Adrenal gland (tissue), 5 donors: ENCODE results near the gene PTH1R.

Experiments used
- POLR2A ChIP-seq, 2 donors: fragments of 450-650 bp; IDR thresholded peaks; one replicate each; pipeline ENCODE4 v1.6.1; 2017; ENCODE audit warnings: antibody characterized with exemption in 2 of 2, mild to moderate bottlenecking in 2 of 2, moderate library complexity in 1 of 2
- TF ChIP-seq, protein P1 (sequence below), 6 experiments: fragments of 450-650 bp in 4 of 6; fragments of 200-600 bp in 2 of 6; sonication (generic) in 1 of 6; IDR thresholded peaks; 1 replicate in 5 of 6; 2 replicates in 1 of 6; pipeline versions ENCODE4 v1.5.1 to v1.8.0; 2016 to 2021; ENCODE audit warnings: antibody characterized with exemption in 6 of 6, mild to moderate bottlenecking in 2 of 6, moderate library complexity in 1 of 6
- donor health status: DM: no; HTN: no; CAD: no.

DNA sequence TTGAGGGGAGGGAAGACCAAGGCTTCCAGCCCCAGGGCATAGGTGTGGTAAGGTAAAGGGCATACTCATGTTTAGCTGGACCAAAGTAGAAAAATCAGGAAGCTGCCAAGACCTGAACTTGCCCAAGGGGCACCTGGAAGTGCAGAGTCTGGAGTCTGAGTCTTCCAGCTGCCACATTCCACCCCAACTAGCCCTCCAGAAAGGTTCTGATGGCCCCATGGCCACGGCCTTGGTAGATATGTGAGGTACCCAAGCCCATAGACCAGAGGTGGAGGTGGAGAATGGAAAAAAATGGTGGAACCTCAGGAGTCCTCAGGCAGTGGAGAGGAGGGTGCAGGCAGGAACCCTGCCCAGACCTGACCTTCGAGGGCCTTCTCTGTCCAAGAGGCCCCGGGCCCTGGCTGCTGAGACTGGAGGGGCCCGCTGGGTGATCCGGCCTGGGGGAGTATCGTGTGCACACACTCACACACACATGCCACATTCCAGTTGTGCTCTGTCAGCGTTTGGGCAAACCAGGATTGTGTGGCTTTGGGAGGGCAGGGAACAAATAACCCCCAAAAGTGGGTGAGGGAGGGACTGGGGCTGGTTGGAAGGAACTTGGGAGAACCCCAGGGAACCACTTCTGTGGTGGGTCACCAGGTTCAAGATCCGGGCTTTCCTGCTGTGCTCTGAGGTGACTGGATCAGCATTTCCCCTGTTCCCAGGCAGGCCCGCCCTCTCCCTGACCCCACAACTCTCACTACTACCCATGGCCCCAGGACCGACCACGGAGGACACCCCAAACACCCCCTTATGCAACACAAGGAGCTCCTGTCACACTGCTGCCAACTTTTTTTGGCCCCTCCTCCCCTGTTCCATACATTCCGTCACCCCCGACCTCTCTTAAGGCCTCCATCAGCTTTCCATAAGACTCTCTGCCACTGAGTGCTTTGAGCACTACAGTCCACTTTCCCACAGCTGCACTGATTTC lies 25.9 kb upstream of the PTH1R start:
- TF ChIP-seq, protein P1, sequence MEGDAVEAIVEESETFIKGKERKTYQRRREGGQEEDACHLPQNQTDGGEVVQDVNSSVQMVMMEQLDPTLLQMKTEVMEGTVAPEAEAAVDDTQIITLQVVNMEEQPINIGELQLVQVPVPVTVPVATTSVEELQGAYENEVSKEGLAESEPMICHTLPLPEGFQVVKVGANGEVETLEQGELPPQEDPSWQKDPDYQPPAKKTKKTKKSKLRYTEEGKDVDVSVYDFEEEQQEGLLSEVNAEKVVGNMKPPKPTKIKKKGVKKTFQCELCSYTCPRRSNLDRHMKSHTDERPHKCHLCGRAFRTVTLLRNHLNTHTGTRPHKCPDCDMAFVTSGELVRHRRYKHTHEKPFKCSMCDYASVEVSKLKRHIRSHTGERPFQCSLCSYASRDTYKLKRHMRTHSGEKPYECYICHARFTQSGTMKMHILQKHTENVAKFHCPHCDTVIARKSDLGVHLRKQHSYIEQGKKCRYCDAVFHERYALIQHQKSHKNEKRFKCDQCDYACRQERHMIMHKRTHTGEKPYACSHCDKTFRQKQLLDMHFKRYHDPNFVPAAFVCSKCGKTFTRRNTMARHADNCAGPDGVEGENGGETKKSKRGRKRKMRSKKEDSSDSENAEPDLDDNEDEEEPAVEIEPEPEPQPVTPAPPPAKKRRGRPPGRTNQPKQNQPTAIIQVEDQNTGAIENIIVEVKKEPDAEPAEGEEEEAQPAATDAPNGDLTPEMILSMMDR (IDR thresholded peaks at IDR 0.05), result no peak
- TF ChIP-seq POLR2A (IDR thresholded peaks at IDR 0.05), result no peak
